T follicular helper cell (primary cell): Measurements from ENCODE around the gene BOLA1.
"Not testable (repeated sequence)": the region's sequence is repeated elsewhere in the genome, so short reads cannot be mapped to it uniquely, and the experiment has no call there.

Experiments used
- DNase-seq: peaks from one replicate; pipeline ENCODE4 v3.0.0-alpha.2; 2020; ENCODE audit warnings: low read depth

The BOLA1 gene

DNA sequence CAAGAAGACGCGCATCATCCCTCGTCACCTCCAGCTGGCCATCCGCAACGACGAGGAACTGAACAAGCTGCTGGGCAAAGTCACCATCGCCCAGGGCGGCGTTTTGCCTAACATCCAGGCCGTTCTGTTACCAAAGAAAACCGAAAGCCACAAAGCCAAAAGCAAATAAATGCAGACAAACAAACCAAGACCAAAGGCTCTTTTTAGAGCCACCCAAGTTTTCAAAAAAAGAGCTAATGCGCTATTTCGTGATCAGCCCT is 12.2 kb upstream of the BOLA1 start:
- not testable (repeated sequence) for DNase-seq

DNA sequence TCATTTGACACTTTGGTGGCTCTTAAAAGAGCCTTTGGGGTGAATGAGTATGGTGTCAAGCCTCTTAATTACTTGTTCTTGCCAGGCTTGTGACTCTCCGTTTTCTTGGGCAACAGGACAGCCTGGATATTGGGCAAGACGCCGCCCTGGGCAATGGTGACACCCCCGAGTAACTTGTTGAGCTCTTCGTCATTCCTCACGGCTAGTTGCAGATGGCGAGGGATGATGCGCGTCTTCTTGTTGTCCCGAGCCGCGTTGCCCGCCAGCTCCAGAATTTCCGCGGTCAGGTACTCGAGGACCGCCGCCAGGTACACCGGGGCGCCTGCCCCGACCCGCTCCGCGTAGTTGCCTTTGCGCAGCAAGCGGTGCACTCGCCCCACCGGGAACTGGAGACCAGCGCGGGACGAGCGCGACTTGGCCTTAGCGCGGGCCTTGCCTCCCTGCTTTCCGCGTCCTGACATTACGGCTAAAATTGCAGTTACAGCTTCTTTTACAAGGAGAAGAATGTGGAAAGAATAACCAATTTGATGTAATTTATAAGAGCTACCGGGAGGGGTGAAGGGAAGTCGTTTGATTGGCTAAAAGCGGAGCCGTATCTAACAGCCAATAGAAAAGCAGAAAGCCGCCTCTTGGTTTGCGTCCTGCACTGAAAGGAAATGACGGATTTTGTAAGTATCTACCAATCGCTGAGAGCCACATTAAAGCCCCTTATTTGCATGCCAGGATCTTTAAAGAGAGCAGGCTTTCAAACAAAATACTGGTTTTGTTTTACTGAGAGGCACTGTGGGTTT is 11.7 kb upstream of the BOLA1 start:
- peak; percentile 75 for DNase-seq

DNA sequence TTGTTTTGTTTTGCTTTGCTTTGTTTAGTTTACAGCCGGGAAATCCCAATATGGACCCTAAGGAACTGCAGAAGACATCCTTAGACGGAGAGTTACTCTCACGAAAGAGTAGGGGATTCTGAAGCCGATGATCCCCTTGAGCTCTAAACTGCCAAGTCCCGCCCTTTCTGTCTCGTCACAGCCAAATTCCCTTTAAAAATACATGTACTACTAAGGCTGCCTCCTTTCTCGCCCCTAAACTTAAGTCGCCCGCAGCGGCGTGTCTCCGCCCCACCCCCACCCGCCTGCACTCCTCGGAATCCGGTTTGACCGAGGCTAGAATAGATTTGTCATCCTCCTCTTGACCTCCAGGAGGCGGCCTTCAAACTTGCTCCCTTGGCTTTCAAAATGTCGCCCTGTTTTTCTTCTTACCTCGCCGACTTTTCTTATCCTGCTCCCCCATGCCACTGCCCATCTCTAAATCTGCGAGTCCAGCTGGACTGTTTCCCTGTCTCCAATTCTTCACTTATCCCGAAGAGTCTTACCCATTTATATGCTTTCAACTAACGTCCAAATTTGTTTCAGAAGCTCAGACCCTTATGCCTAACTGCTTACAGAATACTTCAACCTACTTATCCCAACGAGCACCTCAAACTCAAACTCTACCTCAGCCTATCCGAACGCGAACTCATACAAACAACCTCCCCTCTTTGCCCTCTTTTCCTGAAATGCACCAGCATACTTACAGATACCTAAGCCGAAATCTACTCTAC is 10.9 kb upstream of the BOLA1 start:
- peak; percentile 52 for DNase-seq

DNA sequence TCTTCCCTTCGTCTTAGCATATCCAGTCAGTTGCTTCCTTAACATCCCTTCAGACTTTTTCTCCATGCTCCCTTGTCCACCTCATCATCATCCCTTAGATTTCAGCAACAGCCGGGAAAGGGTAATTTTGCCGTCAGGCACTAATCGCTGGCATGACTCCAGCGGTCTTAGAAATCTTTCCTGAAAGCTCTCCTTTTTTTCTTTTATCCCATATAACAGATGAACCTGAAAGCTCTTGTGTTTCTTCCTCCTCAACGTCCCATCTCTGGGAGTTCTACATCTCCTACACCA is 10.4 kb upstream of the BOLA1 start:
- no peak for DNase-seq

DNA sequence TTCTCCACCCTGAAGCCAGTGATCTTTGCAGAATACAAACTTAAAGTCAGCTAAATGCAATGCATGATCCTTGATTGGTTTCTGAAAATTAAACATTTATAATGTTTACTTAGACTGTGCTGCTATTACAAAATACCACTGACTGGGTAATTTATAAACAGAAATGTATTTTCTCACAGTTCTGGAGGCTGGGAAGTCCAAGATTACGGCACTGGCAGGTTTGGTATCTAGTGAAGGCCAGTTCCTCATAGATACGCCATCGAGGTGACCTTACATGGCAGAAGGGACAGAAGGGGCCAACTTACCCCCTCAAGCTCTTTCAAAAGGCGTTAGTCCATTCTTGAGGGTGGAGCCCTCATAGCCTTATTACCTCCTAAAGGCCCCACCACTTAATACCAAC is 2.8 kb upstream of the BOLA1 start:
- DNase-seq = no peak

DNA sequence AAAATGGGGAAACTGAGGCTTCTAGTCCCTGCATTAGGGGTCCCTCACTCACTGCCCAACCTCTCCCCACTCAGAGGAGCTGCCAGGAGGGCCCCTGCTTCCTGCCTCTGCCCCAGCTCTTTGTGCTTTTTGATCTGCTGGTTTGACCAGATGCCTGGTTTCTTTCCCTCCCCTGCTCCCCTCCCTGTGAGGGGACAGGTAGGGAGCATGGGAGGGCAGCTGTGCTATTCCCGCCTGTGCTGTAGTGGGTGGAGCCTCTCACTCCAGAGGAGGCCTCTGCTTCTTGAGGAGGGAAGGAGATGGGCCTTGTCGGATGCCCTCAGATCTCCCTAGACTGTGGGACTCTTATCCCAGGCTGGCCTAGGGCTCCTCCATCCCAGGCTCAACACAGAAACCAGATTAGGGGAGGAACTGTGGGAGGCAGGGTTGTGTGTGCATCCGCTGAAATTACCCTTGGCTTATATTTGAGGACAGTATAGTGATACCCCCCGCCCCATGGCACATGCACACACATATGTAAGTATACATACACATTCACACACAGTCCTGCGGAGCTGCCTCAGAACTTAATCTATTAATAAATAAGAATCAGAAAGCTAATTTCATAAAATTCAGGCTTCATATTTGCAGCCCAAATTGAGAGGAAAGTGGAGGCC is 4.6 kb downstream of the BOLA1 start:
- DNase-seq = no peak

DNA sequence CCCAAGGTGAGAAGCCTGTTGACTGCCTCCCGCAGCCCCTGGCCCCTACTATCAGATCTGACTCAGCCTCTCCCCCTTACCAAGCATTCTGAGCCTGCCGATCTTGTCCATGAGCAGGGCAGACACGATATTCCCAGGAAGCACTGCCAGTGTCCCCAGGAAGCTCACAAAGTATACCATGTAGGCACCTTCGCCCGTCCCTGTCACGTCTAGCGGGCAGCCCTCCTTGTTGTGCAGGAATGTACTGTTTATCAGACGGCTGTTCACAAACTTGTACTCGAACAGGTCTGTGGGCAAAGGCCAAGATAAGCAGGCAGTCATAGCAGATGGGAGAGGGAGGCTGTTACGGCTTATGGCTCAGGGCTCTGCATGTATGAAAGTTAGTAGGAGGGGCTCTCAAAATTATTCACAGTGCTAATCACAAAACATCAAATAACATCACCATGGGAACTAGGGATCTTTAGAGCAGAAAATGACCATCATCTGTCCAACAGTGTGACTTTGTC is 7.3 kb downstream of the BOLA1 start:
- DNase-seq = no peak

DNA sequence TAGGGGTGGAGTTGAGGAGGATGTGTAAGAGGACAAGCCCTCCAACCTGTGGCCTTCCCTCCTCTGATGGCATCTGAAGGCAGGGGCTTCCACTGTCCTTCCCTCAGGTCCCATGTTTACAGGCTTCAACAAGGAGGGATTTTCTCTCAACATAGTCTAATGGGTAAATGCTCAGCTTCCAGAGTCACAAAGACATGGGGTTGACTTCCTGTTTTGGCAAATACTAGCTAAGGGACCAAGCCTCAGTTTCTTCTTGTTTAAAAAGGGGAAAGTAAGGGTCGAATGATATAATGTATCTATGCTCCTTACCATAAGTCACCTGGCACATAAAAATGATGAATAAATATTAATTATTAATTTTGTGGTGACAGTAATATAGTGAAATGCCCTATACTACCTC is 15.2 kb downstream of the BOLA1 start:
- no peak for DNase-seq

DNA sequence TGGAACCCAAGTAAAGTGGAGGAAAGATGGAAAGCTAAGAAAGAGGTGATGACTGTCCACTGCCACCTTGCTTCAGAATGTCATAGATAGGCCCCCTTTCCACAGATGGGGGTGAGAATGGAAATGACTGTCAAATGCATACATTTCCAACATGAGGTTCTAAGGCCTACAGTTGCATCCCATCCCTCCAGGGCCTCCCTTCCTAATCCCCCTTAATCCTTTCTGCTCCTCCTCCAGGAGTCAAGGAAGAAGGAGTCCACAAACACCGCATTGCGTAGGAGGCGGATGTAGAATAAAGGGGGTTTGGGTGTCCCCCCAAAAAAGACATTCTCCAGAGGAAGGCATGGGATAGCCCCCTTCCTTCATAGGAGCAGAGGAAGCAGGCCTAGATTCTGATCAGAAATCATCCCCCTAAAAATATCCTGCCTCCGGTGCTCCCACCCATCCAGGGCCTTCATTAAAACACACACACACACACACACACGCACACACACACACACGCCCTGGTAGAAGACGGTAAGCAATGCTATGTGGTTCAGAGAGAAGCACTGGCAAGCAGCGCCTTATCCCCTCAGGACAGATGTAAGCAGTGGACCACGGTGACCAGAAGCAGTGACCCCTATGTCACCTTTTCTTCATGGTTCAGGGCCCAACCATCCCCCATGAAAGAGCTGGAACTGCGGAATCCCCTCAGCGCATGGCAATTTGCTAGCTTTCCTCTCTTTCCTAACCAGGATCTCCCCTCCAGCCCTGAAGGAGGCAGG is 16.2 kb downstream of the BOLA1 start:
- DNase-seq = no peak

DNA sequence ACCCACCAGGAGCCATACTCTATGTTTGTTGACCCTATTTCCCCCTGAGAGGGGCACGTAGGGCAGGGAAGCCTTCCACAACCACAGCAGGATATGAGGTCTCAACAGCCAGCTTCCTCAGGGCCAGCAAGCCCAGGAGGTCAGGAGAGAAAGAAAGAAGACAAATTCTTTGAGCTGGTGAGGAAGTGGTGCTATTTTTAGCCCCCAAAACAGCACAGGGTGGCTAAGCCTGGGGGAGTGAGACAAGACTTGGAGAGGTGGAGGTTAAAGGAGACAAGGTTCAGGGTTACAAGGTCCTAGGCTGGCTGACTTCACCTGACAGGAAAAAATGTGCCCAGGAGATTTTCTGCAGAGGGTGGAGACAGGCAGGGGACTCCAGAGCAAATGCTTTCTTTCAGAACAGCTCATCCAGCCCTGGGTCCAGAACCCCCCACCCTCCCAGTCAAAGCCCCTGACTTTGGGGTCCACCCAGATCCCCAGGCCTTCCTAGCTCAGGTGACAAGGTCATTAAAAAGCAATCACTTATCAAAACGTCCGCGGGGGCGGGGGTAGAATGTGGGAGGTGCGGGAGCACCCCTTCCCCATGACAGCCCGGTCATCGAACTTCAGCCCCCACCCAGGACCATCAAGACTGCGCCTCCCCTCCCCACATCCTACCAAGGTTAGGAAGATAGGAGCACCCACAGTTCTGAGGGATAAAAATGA is 17.0 kb downstream of the BOLA1 start:
- no peak for DNase-seq

DNA sequence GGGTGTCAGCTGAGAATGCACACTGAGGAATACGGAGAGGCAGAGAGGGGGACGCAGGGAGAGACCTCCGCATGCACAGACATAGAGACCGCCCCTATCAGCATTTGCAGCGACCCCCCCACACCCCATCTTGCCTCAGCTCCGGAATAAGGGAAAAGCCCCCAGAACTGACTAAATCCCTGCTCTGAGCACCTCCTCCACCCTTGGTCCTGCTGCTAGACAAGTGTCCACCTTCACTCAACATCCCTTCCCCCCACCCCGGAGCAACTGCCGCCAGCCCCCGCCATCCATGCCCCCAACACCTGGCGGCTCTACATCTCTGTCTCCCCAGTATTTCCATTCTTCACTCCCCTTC is 17.5 kb downstream of the BOLA1 start:
- no peak for DNase-seq

DNA sequence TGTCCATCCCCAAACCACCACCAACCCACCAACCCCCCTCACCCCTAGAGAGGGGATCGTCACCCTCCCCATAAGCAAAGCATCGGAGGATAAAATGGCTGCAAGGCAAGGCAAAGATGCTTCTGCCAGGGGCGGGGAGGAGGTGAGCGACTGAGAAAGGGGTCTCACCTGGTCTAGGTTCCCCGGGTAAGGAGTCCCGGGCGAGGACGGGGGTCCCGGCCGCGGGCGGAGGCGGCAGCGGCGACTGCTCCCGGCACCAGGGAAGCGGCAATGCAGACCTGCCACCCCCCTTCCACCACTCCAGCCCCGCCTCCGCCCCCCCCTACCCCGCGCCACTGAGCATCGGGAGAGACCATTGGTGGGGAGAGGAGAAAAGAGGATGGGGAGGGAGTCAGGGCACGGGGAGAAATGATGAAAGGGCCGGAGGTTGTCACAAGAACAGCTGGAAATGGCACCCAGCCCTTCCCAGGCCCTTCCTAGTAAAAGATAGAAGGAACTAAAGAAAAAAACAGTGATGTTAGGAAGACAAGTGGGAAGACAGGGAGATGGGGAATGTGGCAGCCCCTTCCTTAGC is 18.3 kb downstream of the BOLA1 start, which contains the start of gene SV2A:
TSS of gene SV2A (minus strand) at position 274 of the 574 bp plus-strand sequence. CDS start 4,004 bp downstream, outside the sequence.
- DNase-seq = peak; percentile 36

DNA sequence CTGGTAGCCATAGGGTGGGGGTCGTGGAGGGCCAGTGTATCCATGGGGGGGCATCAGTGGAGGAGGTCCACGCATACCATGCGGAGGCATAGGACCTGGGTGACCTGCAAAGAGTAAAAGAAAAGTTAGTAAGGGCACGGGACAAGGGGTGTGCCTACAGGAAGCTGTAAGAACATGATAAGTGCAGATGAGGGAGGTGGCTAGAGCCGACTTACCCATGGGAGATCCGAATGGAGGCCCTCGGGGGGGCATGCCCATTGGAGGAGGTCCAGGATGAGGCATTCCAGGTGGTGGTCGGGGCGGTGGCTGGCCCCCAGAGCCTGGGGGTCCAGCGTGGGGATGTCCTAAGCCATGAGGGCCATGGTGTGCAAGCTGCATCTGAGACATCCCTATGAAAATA is 24.3 kb downstream of the BOLA1 start:
- no peak for DNase-seq

DNA sequence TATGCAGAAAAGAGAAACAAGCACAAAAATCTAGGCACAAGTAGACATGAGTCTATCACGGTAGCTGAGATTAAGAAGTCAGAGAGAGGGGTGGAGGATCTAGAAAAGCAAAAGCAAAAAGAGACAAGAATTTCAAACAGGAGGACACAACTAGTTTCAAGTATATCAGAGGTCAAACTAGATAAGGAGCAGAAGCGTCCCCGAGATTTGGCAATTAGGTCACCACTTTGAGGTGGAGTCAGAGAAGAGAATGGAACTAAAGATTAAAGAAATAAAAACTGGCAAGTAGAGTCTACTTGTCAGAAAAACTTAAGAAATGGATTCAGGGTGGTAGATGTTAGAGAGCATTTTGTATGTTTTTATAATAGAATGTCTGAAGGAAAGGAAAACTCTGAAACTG is 26.0 kb downstream of the BOLA1 start:
- DNase-seq = no peak

DNA sequence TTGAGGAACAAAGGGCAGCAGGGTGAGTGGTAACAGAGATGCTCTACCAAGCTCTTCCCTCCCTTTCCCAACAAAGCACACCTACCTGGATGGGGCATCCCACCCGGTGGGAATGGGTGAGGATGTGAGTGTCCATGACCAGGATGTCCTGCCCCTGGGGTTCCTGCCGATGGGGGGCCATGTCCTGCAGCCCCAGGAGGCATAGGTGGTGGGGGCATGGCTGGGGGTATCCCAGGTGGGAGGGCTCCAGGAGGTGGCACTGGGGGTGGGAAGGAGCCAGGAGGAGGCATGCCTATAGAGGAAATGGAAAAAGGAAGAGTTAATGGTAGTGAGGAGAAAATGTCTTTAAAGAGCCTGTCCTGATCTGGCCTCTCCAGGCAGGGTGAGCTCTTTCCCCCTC is 26.4 kb downstream of the BOLA1 start:
- no peak for DNase-seq

DNA sequence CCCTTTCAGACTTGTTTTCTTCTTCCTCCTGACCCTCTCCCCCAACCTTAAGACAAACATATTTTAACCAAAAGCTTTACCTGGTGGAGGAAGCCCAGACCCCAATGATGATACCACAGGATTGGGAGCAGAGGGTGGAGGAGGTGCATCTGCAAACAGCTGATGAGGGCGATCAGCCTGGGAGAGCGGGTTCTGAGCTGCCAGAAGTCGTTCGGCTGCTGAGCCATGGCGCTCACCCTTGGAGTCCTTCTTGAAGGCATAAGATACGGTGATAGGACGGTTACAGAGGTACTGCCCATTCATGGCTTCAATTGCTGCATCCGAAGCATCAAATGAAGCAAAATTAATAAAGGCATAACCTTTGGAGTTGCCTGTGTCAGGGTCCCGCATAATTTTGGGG is 26.9 kb downstream of the BOLA1 start:
- no peak for DNase-seq

DNA sequence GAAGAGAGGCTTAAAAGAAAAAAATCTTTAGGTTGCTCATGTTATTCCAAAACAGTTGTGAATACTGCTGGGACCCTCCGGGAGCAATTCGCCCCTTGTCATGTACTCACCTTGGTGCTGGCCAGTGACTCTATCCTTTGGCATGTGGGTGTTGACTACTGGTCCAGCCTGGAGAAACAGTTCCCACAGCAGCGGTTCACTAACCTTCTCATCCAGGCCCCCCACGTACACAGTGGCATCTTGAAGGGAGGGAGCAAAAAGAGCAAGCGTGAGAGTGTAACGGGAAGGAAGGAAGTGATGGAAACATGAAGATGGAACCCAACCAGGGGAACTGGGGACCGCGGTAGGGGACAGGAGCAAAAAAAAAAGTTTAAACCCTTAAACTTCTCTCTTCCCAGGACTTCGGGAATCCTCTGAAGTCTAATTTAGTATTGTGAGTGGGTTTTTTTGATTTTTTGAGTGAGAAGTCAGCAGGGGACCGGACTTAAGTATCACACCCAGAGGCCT is 27.7 kb downstream of the BOLA1 start:
- no peak for DNase-seq

DNA sequence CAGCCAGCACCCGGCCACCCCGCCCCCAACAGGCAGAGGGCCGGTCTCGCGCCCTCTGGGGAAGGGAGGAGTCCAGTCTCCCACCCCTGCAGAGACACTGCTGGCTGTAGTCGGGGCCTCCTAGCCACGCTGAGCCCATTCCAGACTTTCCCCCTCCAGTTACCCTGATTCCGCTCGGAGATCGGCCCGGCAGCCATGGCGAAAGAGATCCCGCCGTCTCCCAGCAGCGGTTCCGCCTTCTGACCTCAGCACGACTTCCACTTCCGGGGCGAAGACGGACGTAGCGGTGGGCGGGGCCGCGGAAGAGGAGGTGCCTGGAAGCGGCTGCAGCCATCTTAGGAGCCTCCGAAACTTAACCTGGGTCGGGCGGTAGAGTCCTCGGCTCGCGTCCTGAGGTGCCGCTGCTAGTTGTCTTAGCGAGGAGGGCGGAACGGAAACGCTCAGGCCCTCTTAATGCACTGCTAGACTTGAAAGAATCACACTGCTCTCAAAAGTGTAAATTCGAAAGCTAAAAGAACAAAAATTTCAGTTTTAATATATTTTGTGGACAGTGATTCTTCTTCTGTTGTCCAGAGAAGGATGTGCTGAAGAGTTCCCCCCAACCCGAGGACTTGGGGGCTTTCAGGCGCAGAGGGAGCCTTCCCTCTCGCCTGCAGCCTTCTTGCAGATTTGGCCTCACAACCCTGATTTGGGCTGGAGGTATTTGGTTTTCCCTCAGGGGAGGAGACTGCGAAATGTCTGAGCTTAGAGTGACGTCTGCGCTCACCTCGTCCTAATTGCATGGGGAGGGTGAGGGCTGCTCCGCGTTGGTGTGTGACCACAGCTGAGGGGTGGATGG is 28.4 kb downstream of the BOLA1 start, which contains the start of gene SF3B4:
TSS of gene SF3B4 (minus strand) at position 241 of the 838 bp plus-strand sequence. CDS start at position 197, 44 bp downstream.
- peak; percentile 93 for DNase-seq

DNA sequence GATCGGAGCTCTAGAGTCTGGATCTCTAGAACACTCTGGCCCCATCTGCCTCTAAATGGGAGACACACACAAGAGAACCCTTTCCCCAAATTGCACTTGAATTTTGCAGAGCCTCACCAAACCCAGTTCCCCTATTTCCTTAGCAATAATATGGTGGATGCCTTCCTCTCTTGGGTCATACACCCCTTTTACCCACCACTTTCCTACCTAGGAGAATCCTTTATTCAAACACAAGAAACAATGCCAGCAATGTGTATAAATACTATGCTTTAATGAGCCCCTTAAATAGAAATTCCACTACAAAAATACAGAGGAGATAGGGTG is 29.0 kb downstream of the BOLA1 start:
- no peak for DNase-seq

DNA sequence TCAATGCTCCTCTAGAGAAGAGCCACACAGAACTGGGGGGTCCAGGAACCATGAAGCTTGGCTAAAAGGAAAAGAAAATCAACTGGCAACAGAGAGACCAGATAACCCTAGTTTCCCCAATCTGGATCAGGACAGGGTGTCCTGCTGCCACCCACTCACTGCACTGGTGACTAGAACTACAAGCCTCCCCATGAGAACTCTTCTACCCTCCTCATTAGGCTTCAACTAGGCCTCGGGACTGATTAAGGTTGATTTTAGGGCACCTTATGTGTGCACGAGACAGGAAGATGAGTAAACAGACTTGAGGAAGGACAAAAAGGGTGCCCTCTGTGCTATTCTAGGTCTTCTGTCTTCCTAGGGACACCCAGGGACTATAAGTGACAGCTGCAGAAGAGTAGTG is 30.5 kb downstream of the BOLA1 start:
- DNase-seq = no peak
